ENCODE data around the gene MSS51. TPM values are rescaled to one million over a fixed set of nuclear protein-coding genes. Genes with fewer than 3 reads are reported as not detected.
A peak's percentile ranks its signal among the peaks of the same experiment; 100 is the strongest.

MSS51 gene
- total RNA-seq, 3 donors from 2014 or later, result 2.6 to 4.2 (median 2.9) TPM

DNA sequence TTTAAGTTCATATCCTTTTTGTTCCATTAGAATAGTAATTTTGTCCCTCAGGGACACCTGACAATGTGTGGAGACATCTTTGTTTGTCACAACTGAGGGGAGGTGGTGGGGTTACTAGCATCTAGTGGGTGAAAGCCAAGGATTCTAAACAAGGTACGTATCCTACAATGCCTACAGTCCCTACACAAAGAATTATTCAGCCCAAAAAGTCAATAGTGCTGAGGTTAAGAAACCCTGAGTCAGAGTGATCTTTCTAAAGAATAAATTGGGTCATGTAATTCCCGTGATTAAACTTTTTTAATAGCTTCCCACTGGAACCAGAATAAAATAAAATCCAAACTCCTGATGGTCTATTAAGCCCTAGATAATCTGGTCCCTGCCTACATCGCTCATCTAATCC, 16.8 kb downstream of the MSS51 start:
- H3K27me3 ChIP-seq, result no peaks in the 10 kb centered on the region

GRCh38 chr10:73414230-73414945, 19.0 kb downstream of the MSS51 start:
- Histone ChIP-seq H3K4me3 (peak overlapping the region; percentile 75 to 91 (median 88)), H3K27me3 (no peaks in the 10 kb centered on the region), H3K36me3 (no peaks in the 10 kb centered on the region), H3K4me1 (no peaks in the 10 kb centered on the region), H3K27ac (peak overlapping the region; percentile 98), H3K9me3 (no peaks in the 10 kb centered on the region)
- DNase-seq (ENCODE audit: low spot score in 2 of 2), result no peak
- intact Hi-C loops (cut with DNase I; ENCODE audit: low total_unique reads), result loop anchor here (10.0 kb wide), 1 partner anchor 1030 kb away; no protein-coding TSS in a partner anchor
- no peak for TF ChIP-seq POLR2AphosphoS5 (IDR thresholded peaks at IDR 0.05)
- TF ChIP-seq, protein P1, sequence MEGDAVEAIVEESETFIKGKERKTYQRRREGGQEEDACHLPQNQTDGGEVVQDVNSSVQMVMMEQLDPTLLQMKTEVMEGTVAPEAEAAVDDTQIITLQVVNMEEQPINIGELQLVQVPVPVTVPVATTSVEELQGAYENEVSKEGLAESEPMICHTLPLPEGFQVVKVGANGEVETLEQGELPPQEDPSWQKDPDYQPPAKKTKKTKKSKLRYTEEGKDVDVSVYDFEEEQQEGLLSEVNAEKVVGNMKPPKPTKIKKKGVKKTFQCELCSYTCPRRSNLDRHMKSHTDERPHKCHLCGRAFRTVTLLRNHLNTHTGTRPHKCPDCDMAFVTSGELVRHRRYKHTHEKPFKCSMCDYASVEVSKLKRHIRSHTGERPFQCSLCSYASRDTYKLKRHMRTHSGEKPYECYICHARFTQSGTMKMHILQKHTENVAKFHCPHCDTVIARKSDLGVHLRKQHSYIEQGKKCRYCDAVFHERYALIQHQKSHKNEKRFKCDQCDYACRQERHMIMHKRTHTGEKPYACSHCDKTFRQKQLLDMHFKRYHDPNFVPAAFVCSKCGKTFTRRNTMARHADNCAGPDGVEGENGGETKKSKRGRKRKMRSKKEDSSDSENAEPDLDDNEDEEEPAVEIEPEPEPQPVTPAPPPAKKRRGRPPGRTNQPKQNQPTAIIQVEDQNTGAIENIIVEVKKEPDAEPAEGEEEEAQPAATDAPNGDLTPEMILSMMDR (IDR thresholded peaks at IDR 0.05), result peak in 1 of 3 donors; percentile 28

More for the DNA sequence above, 16.8 kb downstream of the MSS51 start:
- no peak for TF ChIP-seq POLR2A (IDR thresholded peaks at IDR 0.05)
- no peak for TF ChIP-seq POLR2AphosphoS5 (IDR thresholded peaks at IDR 0.05)
- TF ChIP-seq, protein P1 (IDR thresholded peaks at IDR 0.05), result no peak
- H3K4me1 ChIP-seq, result no peaks in the 10 kb centered on the region
- intact Hi-C loops (cut with DNase I; ENCODE audit: low total_unique reads), result loop anchor here (10.0 kb wide), 1 partner anchor 1028 kb away; no protein-coding TSS in a partner anchor
- H3K9me3 ChIP-seq, result no peaks in the 10 kb centered on the region
- no peak for DNase-seq (ENCODE audit: low spot score in 2 of 2)
- no peak overlapping the region for H3K27ac ChIP-seq
- no peak overlapping the region for H3K4me3 ChIP-seq
- H3K36me3 ChIP-seq, result no peaks in the 10 kb centered on the region

GRCh38 chr10:73413528-73414229, 19.7 kb downstream of the MSS51 start, which contains the start of gene ANXA7:
Gene ANXA7 (minus strand): TSS chr10:73414058. CDS start chr10:73400856, 13,202 bp downstream.
- no peaks in the 10 kb centered on the region for H3K36me3 ChIP-seq
- peak within 1 kb of the TSS; percentile 98 for H3K27ac ChIP-seq
- H3K27me3 ChIP-seq, result no peaks in the 10 kb centered on the region
- intact Hi-C loops (cut with DNase I; ENCODE audit: low total_unique reads), result loop anchor here (10.0 kb wide), 1 partner anchor 1031 kb away; no protein-coding TSS in a partner anchor
- DNase-seq (ENCODE audit: low spot score in 2 of 2), result peak; percentile 91 to 93
- TF ChIP-seq POLR2A (IDR thresholded peaks at IDR 0.05) (peak; percentile 75), POLR2AphosphoS5 (IDR thresholded peaks at IDR 0.05) (peak; percentile 96 to 97 (median 97))
- TF ChIP-seq, protein P1 (IDR thresholded peaks at IDR 0.05), result peak in 1 of 3 donors; percentile 29
- peak within 1 kb of the TSS; percentile 75 to 91 (median 88) for H3K4me3 ChIP-seq
- H3K4me1 ChIP-seq, result no peaks in the 10 kb centered on the region
- H3K9me3 ChIP-seq, result no peaks in the 10 kb centered on the region

DNA sequence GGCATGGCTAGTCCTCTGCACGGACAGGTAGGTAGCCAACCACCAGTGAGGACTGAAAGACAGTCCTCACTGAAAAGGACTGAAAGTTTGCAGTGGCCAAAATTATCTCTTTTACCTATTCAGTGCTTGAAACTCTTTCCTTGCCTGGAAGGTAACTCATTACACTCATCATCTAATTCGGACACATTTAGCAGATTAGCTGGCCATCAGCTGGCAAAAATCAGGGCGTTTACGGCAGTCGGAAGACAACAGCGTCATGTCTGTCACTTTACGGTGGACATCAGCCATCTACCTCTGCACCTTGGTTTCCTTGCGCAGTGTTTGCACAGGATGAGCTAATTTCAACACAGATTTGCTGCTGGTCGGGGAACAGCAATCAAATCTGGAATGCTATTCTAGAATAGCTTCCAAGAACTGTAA, 20.2 kb downstream of the MSS51 start:
- DNase-seq (ENCODE audit: low spot score in 2 of 2), result peak; percentile 52 to 57
- Histone ChIP-seq H3K27me3 (no peaks in the 10 kb centered on the region), H3K4me1 (no peaks in the 10 kb centered on the region), H3K36me3 (no peaks in the 10 kb centered on the region), H3K4me3 (peak overlapping the region; percentile 75 to 91 (median 88)), H3K9me3 (no peaks in the 10 kb centered on the region), H3K27ac (peak overlapping the region; percentile 98)
- intact Hi-C loops (cut with DNase I; ENCODE audit: low total_unique reads), result loop anchor here (10.0 kb wide), 1 partner anchor 1032 kb away; no protein-coding TSS in a partner anchor
- TF ChIP-seq, protein P1 (IDR thresholded peaks at IDR 0.05), result no peak
- TF ChIP-seq POLR2A (IDR thresholded peaks at IDR 0.05) (no peak), POLR2AphosphoS5 (IDR thresholded peaks at IDR 0.05) (no peak)

Data from breast epithelium (tissue), 4 donors.